Lung microvascular endothelial cell (primary cell): ENCODE measurements around the gene EXPH5. TPM values are rescaled to one million over a fixed set of nuclear protein-coding genes. Genes with fewer than 3 reads are reported as not detected.
"Not testable (repeated sequence)": the region's sequence is repeated elsewhere in the genome, so short reads cannot be mapped to it uniquely, and the experiment has no call there.

Source experiments
- DNase-seq, 2 donors: peaks; one replicate each; pipeline versions ENCODE4 v3.0.0 to v3.0.0-alpha.2; 2010; ENCODE audit warnings: low read depth in 2 of 2
- total RNA-seq: library from RNA; depleted of rRNA; stranded (reverse); fragments of >200 nt; gene quantifications from 2 replicates; pipeline ENCODE4 v1.2.1, GENCODE V29; 2014

EXPH5 gene
- under 0.01 TPM in 2 replicates for total RNA-seq

DNA sequence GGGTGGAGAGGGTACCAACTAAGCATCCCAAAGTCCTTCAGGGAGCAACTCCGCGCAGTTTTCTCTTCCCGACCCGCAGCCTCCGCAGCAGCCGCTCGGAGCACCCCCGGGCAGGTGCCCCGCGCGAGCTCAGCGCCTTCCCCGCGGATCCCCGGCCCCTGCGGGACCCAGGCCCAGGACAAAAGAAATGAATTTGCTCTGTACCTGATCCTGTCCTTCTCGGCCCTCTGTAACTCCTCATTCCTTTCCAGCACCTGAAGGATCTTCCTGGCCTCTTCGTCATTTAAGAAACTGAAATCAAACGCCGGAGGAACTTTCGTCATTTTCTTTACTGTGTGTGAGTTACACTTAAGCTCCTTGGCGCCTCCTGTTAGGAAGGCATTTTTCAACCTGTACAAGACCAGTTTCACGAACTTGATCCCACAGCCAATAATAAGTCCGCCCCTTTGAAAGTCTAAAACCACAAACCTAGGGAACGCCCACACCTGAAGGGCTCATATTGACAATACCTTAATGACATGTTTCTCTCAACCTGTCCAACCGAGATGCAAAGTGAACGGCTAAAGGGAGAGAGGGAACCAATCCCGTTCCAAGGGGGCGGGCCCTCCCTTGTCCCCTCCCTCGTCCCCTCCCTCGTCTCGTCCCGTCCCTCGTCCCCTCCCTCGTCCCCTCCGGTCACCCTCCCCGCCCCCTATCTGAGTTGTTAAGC is at the start of gene EXPH5:
Gene EXPH5, minus strand, starts transcription at position 555 of the 709 bp plus-strand sequence. Its CDS starts 232 bp downstream, at position 323.
- peak; percentile 57 to 68 for DNase-seq

GRCh38 chr11:108641752-108642151 is 48.2 kb upstream of the EXPH5 start:
- DNase-seq, result not testable (repeated sequence)

DNA sequence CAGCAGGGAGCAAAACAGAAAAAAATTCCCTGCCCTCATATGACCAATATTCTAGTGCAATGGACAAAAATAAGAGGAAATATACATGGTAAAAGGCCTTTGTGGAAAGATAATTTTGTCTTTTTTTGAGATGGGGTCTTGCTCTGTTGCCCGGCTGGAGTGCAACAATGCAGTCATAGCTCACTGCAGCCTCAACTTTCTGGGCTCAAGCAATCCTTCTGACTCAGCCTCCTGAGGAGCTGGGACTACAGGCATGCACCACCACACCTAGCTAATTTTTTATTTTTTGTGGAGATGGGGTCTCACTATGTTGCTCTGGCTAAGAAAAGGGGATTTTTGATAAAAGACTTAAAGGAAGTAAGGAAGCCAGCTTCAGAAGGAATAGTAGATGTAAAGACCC is 45.6 kb upstream of the EXPH5 start:
- no peak for DNase-seq

GRCh38 chr11:108636222-108636621 is 42.7 kb upstream of the EXPH5 start:
- no peak for DNase-seq

DNA sequence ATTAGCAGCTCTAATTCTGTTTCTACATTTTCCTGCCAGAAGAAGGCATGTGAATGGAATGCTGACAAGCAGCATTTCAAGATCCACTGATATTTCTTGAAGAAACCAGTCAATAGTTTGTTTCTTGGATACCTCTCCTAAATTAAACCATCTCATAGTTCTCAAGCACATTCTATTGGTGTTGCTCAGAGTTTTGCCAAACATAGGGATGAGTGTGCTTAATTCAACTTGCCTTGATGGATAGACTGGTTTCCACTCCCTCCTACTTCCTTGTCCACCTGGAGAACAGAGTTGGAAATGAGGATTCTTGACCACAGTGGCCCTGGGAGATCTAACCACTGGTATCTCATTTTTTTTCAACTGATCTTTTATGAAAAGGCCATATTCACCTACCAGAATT is 41.5 kb upstream of the EXPH5 start:
- DNase-seq, result no peak

GRCh38 chr11:108632041-108632704 is 38.6 kb upstream of the EXPH5 start:
- no peak for DNase-seq

DNA sequence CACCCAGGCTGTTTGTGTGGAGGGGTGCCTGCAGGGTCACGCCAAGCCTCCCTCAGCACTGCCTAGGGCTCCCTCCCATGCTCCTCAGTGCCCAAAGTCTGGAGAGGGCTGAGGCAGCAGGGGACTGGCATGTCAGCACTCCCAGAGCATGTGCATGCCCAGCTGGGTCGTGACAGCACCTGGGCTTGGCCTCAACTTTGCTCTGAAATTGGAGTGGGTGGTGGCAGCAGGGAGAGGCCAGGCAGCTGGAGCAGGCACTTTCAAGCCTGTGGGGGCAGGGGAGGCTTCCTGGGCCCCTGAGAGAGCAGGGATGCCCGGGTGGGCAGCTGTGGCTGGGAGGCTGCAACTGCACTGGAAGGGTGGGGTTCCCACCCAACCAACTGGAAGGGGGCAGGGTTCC is 35.7 kb upstream of the EXPH5 start:
- DNase-seq, result no peak

GRCh38 chr11:108628812-108629211 is 35.2 kb upstream of the EXPH5 start:
- DNase-seq, result no peak

- no peak for DNase-seq
Measured at GRCh38 chr11:108628326-108628725, 34.8 kb upstream of the EXPH5 start.

DNA sequence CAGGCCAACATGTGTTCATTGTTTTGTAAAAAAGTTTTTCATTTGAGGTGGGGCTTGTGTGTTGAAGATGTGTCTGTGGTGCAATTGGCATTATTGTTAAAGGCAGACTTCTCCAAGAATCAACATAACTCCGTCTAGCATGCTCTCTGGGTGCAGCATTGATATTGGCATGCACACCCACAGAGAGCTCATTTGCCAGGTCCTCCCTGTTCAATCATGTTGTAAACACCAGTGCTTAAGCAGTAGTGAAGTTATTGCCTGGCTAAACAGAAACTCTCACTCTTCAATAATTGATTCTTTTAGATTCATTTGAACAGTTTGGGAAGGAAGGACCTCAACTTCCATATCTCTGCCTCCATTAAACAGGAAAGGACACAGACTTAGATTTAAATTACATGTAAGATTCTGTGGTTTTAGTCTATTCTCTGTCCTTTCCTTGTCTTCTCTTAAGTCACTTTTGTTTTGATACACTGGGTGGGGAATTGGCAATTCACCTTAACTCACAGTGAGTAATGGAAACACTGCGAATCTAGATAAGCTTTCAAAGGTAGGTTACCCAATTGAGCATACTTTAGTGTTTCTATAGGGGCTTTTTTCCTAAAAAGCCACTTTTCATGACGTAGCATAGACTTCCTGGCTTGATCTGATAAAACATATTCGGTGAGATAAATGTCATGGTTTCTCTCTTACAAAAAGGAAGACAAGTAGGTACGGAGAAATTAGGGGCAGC is 30.8 kb upstream of the EXPH5 start:
- no peak for DNase-seq

DNA sequence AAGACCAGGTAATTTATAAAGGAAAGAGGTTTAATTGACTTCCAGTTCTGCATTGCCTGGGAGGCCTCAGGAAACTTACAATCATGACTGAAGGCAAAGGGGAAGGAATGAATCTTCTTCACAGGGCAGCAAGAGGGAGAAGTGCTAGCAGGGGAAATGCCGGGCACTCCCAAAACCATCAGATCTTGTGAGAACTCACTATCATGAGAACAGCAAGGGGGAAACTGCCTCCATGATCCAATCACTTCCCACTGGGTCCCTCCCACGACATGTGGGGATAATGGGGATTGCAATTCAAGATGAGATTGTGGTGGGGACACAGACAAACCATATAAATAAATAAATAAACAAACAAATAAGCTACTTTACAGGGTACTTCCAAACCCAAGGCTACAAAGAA is 28.8 kb upstream of the EXPH5 start:
- no peak for DNase-seq

DNA sequence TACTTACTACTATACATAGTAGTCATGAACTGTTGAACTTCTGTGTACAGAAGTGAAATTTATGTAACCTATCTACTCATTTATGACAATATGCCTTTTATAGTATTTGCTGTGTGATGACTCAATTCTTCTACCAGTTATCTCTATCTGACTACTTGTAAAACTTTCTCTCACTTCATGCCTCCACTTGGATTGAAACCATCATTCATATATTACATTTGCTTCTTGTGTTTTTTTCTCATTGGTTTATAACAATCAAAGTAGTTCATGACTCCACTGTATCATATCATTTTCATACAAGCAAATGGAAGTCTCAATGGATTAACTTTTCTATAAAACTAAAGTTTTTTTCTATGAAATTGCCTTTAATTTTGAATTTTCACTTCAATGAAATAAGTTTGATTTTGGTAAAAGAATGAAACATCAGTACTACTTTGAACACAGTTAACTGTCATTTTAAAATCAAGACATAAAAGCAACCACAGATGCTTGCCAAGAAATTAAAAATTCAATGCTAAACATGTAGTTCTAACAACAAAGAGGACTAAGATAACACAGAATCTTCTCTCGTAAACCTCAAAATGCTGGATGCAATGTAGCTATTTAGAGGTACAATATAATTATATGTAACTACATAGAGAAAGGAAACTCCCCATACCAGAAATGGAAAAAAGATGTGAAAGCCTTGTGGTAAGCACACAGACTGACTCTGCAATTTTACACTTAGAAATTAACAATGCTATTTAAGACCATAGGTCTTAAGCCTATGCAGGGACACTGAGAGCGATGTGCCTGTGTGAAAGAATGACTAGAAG is 27.6 kb upstream of the EXPH5 start:
- no peak for DNase-seq

DNA sequence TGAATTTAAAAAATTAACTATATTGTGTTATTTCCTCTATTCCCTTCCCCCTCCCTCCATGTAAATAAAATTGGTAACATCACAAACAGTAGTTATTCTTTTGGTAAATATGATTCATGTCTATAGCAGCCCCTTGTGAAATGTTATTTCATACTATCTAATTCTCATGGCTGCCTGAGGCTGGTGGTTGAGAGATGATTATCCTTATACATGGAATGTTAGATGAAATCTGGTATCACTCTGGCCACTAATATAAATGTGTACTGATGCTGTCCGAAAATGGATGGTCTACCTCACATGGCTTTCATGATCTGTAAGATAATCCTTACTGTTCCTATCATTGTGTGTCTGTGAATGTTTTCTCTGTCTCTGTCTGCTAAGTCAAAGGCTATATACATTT is 25.0 kb upstream of the EXPH5 start:
- DNase-seq, result no peak

DNA sequence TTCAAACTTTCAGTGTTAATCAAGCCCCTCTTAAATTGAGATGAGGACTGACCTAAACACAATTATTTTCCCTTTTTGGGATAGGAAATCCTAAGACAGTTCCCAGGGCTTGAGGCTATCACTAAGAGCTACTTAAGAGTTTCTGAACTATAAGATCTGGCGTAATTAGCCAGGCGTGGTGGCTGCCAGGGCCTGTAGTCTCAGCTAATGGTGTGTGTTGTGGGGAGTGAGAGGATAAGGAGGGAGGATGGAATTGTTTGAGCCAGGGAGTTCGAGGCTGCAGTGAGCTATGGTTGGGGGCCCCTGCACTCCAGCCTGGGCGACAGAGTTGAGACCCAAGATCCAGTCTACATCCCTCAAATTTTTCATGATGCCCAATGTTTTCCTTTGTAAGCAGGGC is 23.5 kb upstream of the EXPH5 start:
- no peak for DNase-seq

- DNase-seq, result peak; percentile 64 to 97
Measured at GRCh38 chr11:108616549-108616948, 23.0 kb upstream of the EXPH5 start.

DNA sequence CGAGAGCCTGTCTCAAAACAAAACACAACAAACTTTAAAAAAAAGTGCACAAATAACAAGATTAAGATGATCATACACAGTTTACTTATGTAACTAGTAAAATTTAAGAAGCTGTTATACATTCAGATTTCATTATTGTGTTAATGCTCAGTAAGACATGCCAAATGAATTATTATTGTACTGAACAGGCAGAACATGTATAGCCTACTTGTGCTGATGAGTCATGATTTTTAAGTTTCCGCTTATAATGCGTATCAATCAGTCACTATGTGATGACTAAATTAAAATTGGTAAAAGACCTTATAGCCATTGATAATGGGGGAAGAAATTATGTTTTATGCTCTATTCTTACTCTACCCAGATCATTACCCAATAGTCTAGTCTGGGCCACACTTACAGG is 20.5 kb upstream of the EXPH5 start:
- DNase-seq, result no peak

DNA sequence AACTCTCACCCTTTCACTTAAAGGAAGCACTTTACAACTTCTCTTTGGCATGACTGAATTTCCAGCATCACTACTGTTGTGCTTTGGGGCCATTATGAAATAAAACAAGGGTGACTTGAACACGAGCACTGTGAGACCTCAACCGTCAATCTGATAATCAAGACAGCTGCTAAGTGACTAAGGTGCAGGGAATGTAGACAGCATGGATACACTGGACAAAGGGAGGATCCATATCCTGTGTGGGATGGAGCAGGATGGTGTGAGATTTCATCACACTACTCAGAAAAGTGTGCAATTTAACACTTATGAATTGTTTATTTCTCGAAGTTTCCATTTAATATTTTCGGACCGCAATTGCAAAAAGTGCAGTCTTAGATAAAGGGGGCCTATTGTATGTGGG is 16.1 kb upstream of the EXPH5 start:
- DNase-seq, result peak in 1 of 2 donors; percentile 51

GRCh38 chr11:108608548-108608947 is 15.0 kb upstream of the EXPH5 start:
- DNase-seq, result no peak

DNA sequence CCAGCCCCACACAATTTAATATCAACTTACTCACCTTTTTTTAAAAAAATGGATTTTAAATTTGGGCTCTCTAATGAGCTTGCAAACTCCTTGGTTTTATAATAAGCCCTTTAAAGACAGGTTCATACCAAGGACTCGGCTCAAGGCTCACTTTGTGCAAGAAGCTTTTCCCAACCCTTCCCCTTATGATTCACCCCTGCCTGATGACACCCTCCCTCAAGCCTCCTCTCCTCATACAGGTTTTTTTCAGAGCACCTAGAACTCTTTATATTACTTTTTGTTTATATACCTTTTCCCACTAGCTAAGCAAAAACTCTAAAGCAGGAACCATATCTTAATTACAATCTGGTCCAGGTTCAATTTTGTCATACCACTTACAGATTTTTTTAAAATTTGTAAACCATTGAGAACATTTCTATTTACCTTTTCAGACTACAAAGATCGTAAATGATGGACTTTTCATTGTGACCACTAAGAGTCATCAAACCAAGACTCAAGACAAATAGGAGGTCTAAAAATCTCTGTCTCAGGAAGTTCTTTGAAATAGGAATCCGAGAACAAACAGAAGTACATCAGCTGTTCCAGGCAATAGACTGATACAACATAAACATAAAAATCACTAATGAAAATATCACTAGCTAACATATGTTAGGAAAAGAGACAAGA is 13.1 kb upstream of the EXPH5 start:
- no peak for DNase-seq

DNA sequence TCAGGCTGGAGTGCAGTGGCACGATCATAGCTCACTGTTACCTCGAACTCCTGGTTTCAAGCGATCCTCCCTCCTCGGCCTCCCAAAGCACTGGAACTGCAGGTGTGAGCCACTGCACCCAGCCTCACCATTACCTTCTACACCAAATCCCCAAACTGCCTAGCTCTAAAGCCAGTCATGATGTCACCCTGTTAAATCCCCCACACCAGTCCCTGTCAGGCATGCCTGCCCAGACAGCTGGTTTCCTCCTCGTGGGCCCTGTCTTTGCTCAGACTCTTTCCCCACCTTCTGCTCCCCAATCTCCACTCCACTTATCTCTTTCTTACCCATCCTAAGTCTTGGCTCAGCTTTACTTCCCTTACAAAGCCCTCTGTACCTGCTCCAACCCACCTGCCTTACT is 12.5 kb upstream of the EXPH5 start:
- DNase-seq, result no peak

DNA sequence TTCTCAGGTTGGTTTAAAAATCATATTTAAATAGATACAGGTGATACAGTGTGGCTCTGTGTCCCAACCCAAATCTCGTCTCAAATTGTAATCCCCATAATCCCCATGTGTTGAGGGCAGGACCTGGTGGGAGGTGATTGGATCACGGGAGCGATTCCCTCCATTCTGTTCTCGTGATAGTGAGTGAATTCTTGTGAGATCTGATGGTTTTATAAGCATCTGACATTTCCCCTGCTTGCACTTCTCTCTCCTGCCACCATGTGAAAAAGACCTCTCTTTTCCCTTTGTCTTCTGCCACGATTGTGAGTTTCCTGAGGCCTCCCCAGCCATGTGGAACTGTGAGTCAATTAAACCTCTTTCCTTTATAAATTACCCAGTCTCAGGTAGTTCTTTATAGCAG is 9.2 kb upstream of the EXPH5 start:
- DNase-seq, result not testable (repeated sequence)
